CD14-positive monocyte (primary cell): ENCODE measurements around the gene FAM170B. TPM values are rescaled to one million over a fixed set of nuclear protein-coding genes. Genes with fewer than 3 reads are reported as not detected.

ENCODE experiments used
- DNase-seq, 3 donors: peaks; one replicate each; pipeline ENCODE4 v3.0.0-alpha.2; 2011 to 2022
- H2AFZ ChIP-seq: 2 replicates; pipeline ENCODE4 v1.6.0; 2012; ENCODE audit warnings: mild to moderate bottlenecking, low read depth, low read length, inconsistent platforms; ENCODE audit not compliant: insufficient read depth, poor library complexity, severe bottlenecking
- H3K27ac ChIP-seq, 2 donors: 1 replicate in 1 of 2; 2 replicates in 1 of 2; pipeline ENCODE4 v1.5.1; 2012 to 2013; ENCODE audit warnings: low read length in 2 of 2, control low read depth in 1 of 2, inconsistent platforms in 1 of 2, low read depth in 1 of 2, mild to moderate bottlenecking in 1 of 2
- H3K27me3 ChIP-seq, 2 donors: one replicate each; pipeline versions ENCODE4 v1.6.0 to v1.6.1; 2011 to 2013; ENCODE audit warnings: low read length in 2 of 2; ENCODE audit not compliant: control insufficient read depth in 2 of 2, insufficient read depth in 2 of 2
- H3K36me3 ChIP-seq, 2 donors: replicated peaks in 1 of 2; 1 replicate in 1 of 2; 2 replicates in 1 of 2; pipeline versions ENCODE4 v1.5.1 to v1.6.1; 2012 to 2013; ENCODE audit warnings: low read length in 2 of 2, control low read depth in 1 of 2, inconsistent platforms in 1 of 2, mild to moderate bottlenecking in 1 of 2; ENCODE audit not compliant: insufficient read depth in 2 of 2, control insufficient read depth in 1 of 2
- H3K4me1 ChIP-seq, 2 donors: 1 replicate in 1 of 2; 2 replicates in 1 of 2; pipeline versions ENCODE4 v1.5.1 to v1.6.1; 2012 to 2013; ENCODE audit warnings: low read length in 2 of 2, control low read depth in 1 of 2, inconsistent platforms in 1 of 2, mild to moderate bottlenecking in 1 of 2, moderate library complexity in 1 of 2; ENCODE audit not compliant: insufficient read depth in 2 of 2, control insufficient read depth in 1 of 2
- H3K4me2 ChIP-seq: replicated peaks from 2 replicates; pipeline ENCODE3; 2012; ENCODE audit warnings: low read length, moderate library complexity, mild to moderate bottlenecking; ENCODE audit not compliant: poor library complexity, severe bottlenecking; ENCODE audit errors: extremely low read depth
- H3K4me3 ChIP-seq, 3 experiments: fragments of 200-600 bp in 1 of 3; sonication (generic) in 1 of 3; replicated peaks in 1 of 3; 1 replicate in 2 of 3; 2 replicates in 1 of 3; pipeline ENCODE4 v1.5.1; 2011 to 2013; ENCODE audit warnings: low read length in 3 of 3, mild to moderate bottlenecking in 3 of 3, control low read depth in 2 of 3, low read depth in 2 of 3, inconsistent platforms in 1 of 3, moderate library complexity in 1 of 3
- H3K79me2 ChIP-seq: 2 replicates; pipeline ENCODE4 v1.6.0; 2012; ENCODE audit warnings: mild to moderate bottlenecking, control low read depth, inconsistent platforms, low read length, moderate library complexity; ENCODE audit not compliant: insufficient read depth
- H3K9ac ChIP-seq: 2 replicates; pipeline ENCODE4 v1.6.0; 2017; ENCODE audit warnings: low read length, mild to moderate bottlenecking; ENCODE audit not compliant: insufficient read depth, poor library complexity, severe bottlenecking
- H3K9me3 ChIP-seq, 2 donors: replicated peaks in 1 of 2; 1 replicate in 1 of 2; 2 replicates in 1 of 2; pipeline versions ENCODE4 v1.5.1 to v1.6.1; 2012 to 2013; ENCODE audit warnings: low read length in 2 of 2, control low read depth in 1 of 2; ENCODE audit not compliant: control insufficient read depth in 1 of 2, insufficient read depth in 1 of 2
- H4K20me1 ChIP-seq: 2 replicates; pipeline ENCODE4 v1.6.0; 2012; ENCODE audit warnings: mild to moderate bottlenecking, low read length, control low read depth, moderate library complexity; ENCODE audit not compliant: insufficient read depth
- H3K27ac Mint-ChIP-seq, 7 donors: one replicate each; pipeline ENCODE4 v1.8.0; 2020; ENCODE audit warnings: mild to moderate bottlenecking in 7 of 7, mixed read lengths in 7 of 7, moderate library complexity in 6 of 7, inconsistent platforms in 2 of 7
- H3K27me3 Mint-ChIP-seq, 3 donors: one replicate each; pipeline ENCODE4 v1.8.0; 2021 to 2022; ENCODE audit warnings: low read depth in 3 of 3, mild to moderate bottlenecking in 3 of 3, mixed read lengths in 3 of 3, moderate library complexity in 3 of 3, inconsistent platforms in 1 of 3
- H3K36me3 Mint-ChIP-seq, 2 donors: one replicate each; pipeline ENCODE4 v1.8.0; 2020; ENCODE audit warnings: mixed read lengths in 2 of 2, inconsistent platforms in 1 of 2, mild to moderate bottlenecking in 1 of 2
- H3K4me1 Mint-ChIP-seq: one replicate; pipeline ENCODE4 v1.8.0; 2020; ENCODE audit warnings: mild to moderate bottlenecking, mixed read lengths
- H3K4me3 Mint-ChIP-seq, 2 donors: one replicate each; pipeline ENCODE4 v1.8.0; 2020; ENCODE audit warnings: mild to moderate bottlenecking in 2 of 2, mixed read lengths in 2 of 2, moderate library complexity in 1 of 2
- H3K9me3 Mint-ChIP-seq, 7 donors: one replicate each; pipeline ENCODE4 v1.8.0; 2020 to 2022; ENCODE audit warnings: mixed read lengths in 7 of 7, mild to moderate bottlenecking in 6 of 7, moderate library complexity in 6 of 7, inconsistent platforms in 2 of 7
- WGBS: methylation state at CpG from one replicate; pipeline ENCODE4 v1.1.5; 2013; ENCODE audit warnings: missing lambda C conversion rate; ENCODE audit not compliant: insufficient coverage; 5-methylcytosine and 5-hydroxymethylcytosine counted together
- intact Hi-C, 2 donors: fragments of 100-400 bp; cut with micrococcal nuclease; formaldehyde crosslinking; loops; one replicate each; pipeline versions ENCODE4 v1.15.0 to v1.15.1; 2023
- polyA plus RNA-seq, 3 donors: library from polyadenylated mRNA; depleted of rRNA in 1 of 3; unstranded in 2 of 3; stranded (reverse) in 1 of 3; fragments of 300-500 nt in 2 of 3; fragments of >200 nt in 1 of 3; fragmentation: Illumina TruSeq in 2 of 3; gene quantifications; 1 replicate in 2 of 3; 2 replicates in 1 of 3; pipeline ENCODE4 v1.2.3, GENCODE V29; 2012 to 2021
- TF ChIP-seq, protein P1 (sequence below): fragments of 200-600 bp; IDR thresholded peaks from one replicate; pipeline ENCODE4 v1.8.0; 2022; ENCODE audit warnings: antibody characterized with exemption, mild to moderate bottlenecking

The FAM170B gene
- polyA plus RNA-seq, 3 donors: not detected

DNA sequence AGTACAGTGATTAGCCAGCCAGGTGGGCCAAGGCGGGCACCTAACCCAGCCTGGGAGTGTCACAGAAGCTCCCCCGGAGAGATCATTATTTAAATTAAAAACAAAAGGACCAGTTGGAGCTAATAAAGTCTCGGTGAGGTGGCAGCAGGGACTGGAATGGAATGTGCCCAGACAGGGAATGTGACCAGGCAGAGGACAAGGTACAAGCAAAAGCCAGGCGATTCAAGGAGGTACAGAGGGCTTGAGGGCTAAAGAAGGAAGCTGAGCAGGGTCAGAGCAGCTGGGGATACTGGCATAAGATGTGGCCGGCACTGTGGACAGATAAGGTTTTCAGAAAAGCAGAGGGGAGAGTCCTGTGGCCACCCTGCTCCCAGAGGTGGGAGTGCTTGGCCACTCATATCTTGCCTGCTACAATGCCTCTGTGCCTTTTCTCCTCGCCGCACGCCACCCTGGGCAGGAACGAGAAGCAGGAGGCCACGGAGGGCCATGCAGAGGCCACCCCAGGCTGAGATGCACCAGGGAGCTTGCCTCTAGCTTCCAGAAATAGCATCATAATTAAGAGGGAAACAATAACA, 41.2 kb upstream of the FAM170B start:
- no peaks in the 10 kb centered on the region for H3K79me2 ChIP-seq
- no peak overlapping the region for H3K9ac ChIP-seq
- H3K27ac ChIP-seq: no peak overlapping the region
- peak overlapping the region in 1 of 2 donors; percentile 15 for H3K4me3 Mint-ChIP-seq
- peaks cover 8 to 17% of the 10 kb centered on the region in 2 donors for H3K36me3 Mint-ChIP-seq
- no peak overlapping the region for H3K4me3 ChIP-seq
- intact Hi-C loops: loop anchor here (5.0 to 10.0 kb wide), 2 partner anchors 107 to 140 kb away; no protein-coding TSS in a partner anchor
- peaks cover 44 to 53% of the 10 kb centered on the region in 2 donors for H3K4me1 ChIP-seq
- TF ChIP-seq, protein P1, sequence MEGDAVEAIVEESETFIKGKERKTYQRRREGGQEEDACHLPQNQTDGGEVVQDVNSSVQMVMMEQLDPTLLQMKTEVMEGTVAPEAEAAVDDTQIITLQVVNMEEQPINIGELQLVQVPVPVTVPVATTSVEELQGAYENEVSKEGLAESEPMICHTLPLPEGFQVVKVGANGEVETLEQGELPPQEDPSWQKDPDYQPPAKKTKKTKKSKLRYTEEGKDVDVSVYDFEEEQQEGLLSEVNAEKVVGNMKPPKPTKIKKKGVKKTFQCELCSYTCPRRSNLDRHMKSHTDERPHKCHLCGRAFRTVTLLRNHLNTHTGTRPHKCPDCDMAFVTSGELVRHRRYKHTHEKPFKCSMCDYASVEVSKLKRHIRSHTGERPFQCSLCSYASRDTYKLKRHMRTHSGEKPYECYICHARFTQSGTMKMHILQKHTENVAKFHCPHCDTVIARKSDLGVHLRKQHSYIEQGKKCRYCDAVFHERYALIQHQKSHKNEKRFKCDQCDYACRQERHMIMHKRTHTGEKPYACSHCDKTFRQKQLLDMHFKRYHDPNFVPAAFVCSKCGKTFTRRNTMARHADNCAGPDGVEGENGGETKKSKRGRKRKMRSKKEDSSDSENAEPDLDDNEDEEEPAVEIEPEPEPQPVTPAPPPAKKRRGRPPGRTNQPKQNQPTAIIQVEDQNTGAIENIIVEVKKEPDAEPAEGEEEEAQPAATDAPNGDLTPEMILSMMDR: no peak
- no peaks in the 10 kb centered on the region for H3K9me3 ChIP-seq
- no peaks in the 10 kb centered on the region for H3K9me3 Mint-ChIP-seq
- peak overlapping the region in 3 of 7 donors; percentile 25 to 73 (median 68) for H3K27ac Mint-ChIP-seq
- H3K4me2 ChIP-seq: no peak overlapping the region
- H4K20me1 ChIP-seq: no peaks in the 10 kb centered on the region
- no peak for DNase-seq
- no peak overlapping the region for H2AFZ ChIP-seq
- no peaks in the 10 kb centered on the region for H3K27me3 ChIP-seq
- peaks cover 1 to 11% (median 3%) of the 10 kb centered on the region in 3 donors for H3K27me3 Mint-ChIP-seq
- H3K36me3 ChIP-seq: no peaks in the 10 kb centered on the region
- WGBS: 92% methylated on average over 10 of the region's 10 CpGs
- H3K4me1 Mint-ChIP-seq: peaks cover 45% of the 10 kb centered on the region

- Histone ChIP-seq H3K9ac (no peak overlapping the region), H4K20me1 (no peaks in the 10 kb centered on the region), H3K4me1 (peaks cover 47 to 58% of the 10 kb centered on the region in 2 donors), H3K27me3 (no peaks in the 10 kb centered on the region), H3K36me3 (no peaks in the 10 kb centered on the region), H3K27ac (peak overlapping the region in 1 of 2 donors; percentile 10), H3K9me3 (no peaks in the 10 kb centered on the region), H3K4me3 (no peak overlapping the region), H2AFZ (no peak overlapping the region), H3K4me2 (no peak overlapping the region), H3K79me2 (no peaks in the 10 kb centered on the region)
- Mint-ChIP-seq H3K9me3 (no peaks in the 10 kb centered on the region), H3K27ac (peak overlapping the region in 6 of 7 donors; percentile 52 to 76 (median 65)), H3K36me3 (peaks cover 8 to 17% of the 10 kb centered on the region in 2 donors), H3K27me3 (peaks cover 1 to 11% (median 3%) of the 10 kb centered on the region in 3 donors), H3K4me3 (peak overlapping the region in 1 of 2 donors; percentile 21), H3K4me1 (peaks cover 47% of the 10 kb centered on the region)
- intact Hi-C loops: loop anchor here in 1 of 2 donors (10.0 kb wide), 1 partner anchor 140 kb away; no protein-coding TSS in a partner anchor
- TF ChIP-seq, protein P1: no peak
- DNase-seq: peak in 2 of 3 donors; percentile 45 to 50
- 51% methylated on average over 13 of the region's 15 CpGs for WGBS
Observed at GRCh38 chr10:49174261-49174925, 40.6 kb upstream of the FAM170B start.
